Loucy (cell line): ENCODE measurements around the gene C12orf56.

Experiments used
- CTCF ChIP-seq: fragments of 200-600 bp; sonication (generic); conservative IDR thresholded peaks from 2 replicates; pipeline ENCODE4 v1.5.1; 2014; ENCODE audit warnings: mild to moderate bottlenecking, antibody characterized with exemption, low read length
- EZH2phosphoT487 ChIP-seq: fragments of 200-600 bp; IDR thresholded peaks from 2 replicates; pipeline ENCODE4 v1.6.1; 2018; ENCODE audit warnings: antibody characterized with exemption, mild to moderate bottlenecking, moderate library complexity, borderline replicate concordance

- TF ChIP-seq CTCF (no peak), EZH2phosphoT487 (no peak)
Observed at GRCh38 chr12:64258576-64258975, 132.0 kb downstream of the C12orf56 start.
